Measurements from ENCODE around the gene TNNI3K. TPM values are rescaled to one million over a fixed set of nuclear protein-coding genes. Genes with fewer than 3 reads are reported as not detected.

Gene TNNI3K
- total RNA-seq, 2 donors from 2014 or later = 0.45 to 0.98 TPM

DNA sequence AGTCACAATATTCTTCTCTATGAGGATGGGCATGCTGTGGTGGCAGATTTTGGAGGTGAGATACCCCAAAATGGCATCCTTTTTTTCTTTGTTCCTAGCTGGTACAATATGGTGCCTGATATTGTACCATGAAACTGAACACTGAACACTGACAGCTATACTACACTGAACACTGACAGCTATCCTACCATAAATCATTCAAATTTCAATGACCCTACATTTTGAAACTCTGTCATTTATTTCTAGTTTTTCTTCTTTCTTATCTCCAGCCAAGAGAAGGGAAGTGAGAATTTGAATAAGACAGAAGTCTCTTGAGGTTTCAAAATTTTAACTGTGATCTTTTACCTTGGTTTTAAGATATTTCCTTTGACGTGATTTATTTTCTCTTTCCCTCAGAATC lies 200.9 kb downstream of the TNNI3K start:
- Mint-ChIP-seq H3K9me3 (peaks cover 0 to 2% of the 10 kb centered on the region in 2 donors), H3K36me3 (no peaks in the 10 kb centered on the region), H3K27ac (no peak overlapping the region)
- DNase-seq (ENCODE audit: low spot score in 2 of 2) (no peak), ATAC-seq (no peak)

DNA sequence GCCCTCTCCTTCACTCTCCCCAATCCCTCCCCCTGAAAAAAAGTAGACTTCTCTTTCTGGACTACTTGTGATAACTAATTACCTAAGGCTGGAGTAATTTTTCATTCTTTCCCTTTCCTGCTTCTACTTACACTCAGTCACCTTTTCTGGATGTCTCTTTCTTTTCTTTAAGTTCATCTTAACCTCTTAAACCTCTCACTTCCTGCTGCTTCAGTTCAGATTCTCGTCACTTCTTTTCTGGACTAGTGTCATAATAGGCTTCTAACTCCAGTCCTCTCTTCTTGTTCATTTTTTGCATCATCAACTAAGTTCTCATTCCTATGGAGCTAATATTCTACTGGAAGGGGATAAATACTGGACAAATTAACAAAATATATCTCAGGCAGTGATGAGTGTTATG lies 201.8 kb downstream of the TNNI3K start:
- ATAC-seq (no peak), DNase-seq (ENCODE audit: low spot score in 2 of 2) (no peak)
- no peak overlapping the region for H3K27ac Mint-ChIP-seq
- peaks cover 0 to 7% of the 10 kb centered on the region in 2 donors for H3K9me3 Mint-ChIP-seq
- H3K36me3 Mint-ChIP-seq = no peaks in the 10 kb centered on the region

DNA sequence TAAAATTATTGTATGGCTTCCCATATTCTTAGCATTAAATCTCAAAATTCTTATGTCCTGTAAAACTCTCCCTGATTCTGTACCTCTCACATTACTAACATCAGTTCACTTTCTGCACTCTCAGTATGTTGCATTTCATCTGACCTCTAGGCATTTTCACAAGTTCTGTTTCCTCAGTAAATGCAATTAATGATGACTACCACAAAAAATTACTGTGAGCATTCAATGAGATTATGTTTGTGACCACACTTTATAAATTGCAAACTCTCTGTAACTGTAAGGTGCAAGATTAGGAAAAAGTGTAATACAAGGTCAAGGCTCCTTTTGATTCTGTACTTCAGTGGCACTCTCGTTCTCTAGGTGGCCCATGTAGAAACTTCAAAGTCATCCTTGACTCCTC lies 216.8 kb downstream of the TNNI3K start:
- H3K9me3 Mint-ChIP-seq = peaks cover 0 to 3% of the 10 kb centered on the region in 2 donors
- no peaks in the 10 kb centered on the region for H3K36me3 Mint-ChIP-seq
- DNase-seq (ENCODE audit: low spot score in 2 of 2) (no peak), ATAC-seq (no peak)
- no peak overlapping the region for H3K27ac Mint-ChIP-seq

- no peak overlapping the region for H3K27ac Mint-ChIP-seq
- H3K36me3 Mint-ChIP-seq = no peaks in the 10 kb centered on the region
Measured at GRCh38 chr1:74453277-74453676, 218.1 kb downstream of the TNNI3K start.

DNA sequence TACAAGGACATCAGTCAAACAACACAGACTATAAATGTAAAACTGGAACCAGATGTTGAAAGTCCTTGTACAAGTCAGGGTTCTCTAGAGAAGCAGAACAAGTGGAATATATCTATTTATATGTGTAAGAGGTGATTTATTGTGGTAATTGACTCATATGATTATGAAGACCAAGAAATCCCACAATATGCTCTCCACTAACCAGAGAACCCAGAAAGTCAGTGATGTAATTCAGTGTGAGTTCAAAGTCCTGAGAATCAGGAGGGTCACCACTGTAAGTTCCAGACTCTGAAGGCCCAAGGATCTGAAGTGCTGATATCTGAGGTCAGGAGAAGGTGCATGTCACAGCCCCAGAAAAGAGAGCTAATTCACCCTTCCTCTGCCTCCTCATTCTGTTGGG lies 220.2 kb downstream of the TNNI3K start:
- H3K36me3 Mint-ChIP-seq = no peaks in the 10 kb centered on the region
- DNase-seq (ENCODE audit: low spot score in 2 of 2) (no peak), ATAC-seq (peak in 1 of 2 donors; percentile 24)
- H3K27ac Mint-ChIP-seq = no peak overlapping the region
- no peaks in the 10 kb centered on the region for H3K9me3 Mint-ChIP-seq

More at GRCh38 chr1:74453277-74453676, 218.1 kb downstream of the TNNI3K start:
- peaks cover 0 to 3% of the 10 kb centered on the region in 2 donors for H3K9me3 Mint-ChIP-seq
- ATAC-seq = no peak
- DNase-seq (ENCODE audit: low spot score in 2 of 2) = no peak

GRCh38 chr1:74457253-74457652 lies 222.1 kb downstream of the TNNI3K start:
- DNase-seq (ENCODE audit: low spot score in 2 of 2) = no peak
- H3K9me3 Mint-ChIP-seq = no peaks in the 10 kb centered on the region
- no peak overlapping the region for H3K27ac Mint-ChIP-seq
- no peaks in the 10 kb centered on the region for H3K36me3 Mint-ChIP-seq
- no peak for ATAC-seq

- ATAC-seq = peak in 1 of 2 donors; percentile 74
- Mint-ChIP-seq H3K27ac (no peak overlapping the region), H3K9me3 (no peaks in the 10 kb centered on the region), H3K36me3 (no peaks in the 10 kb centered on the region)
- no peak for DNase-seq (ENCODE audit: low spot score in 2 of 2)
Measured at GRCh38 chr1:74463333-74463988, 228.3 kb downstream of the TNNI3K start.

DNA sequence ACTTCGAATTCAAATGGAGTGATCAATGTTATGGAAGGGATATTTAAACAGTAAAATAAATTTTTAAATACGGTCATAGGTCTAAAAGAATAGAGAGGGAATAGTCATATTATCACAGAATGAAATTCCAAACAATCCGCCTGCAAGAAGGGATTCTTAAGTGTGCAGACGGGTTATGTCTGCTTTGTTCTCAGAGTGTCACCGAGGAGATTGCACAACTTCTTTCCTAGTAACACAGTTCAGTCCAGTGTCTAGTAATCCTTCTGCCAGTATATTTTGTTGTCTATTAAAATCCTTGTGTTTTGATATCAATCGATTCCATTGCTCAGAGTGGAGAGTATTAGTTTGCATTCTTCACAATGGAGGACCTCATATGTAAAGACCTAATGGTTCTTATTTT lies 228.8 kb downstream of the TNNI3K start:
- Mint-ChIP-seq H3K9me3 (no peaks in the 10 kb centered on the region), H3K27ac (no peak overlapping the region), H3K36me3 (no peaks in the 10 kb centered on the region)
- ATAC-seq (no peak), DNase-seq (ENCODE audit: low spot score in 2 of 2) (no peak)

GRCh38 chr1:74465193-74465681 lies 230.1 kb downstream of the TNNI3K start:
- no peaks in the 10 kb centered on the region for H3K9me3 Mint-ChIP-seq

DNA sequence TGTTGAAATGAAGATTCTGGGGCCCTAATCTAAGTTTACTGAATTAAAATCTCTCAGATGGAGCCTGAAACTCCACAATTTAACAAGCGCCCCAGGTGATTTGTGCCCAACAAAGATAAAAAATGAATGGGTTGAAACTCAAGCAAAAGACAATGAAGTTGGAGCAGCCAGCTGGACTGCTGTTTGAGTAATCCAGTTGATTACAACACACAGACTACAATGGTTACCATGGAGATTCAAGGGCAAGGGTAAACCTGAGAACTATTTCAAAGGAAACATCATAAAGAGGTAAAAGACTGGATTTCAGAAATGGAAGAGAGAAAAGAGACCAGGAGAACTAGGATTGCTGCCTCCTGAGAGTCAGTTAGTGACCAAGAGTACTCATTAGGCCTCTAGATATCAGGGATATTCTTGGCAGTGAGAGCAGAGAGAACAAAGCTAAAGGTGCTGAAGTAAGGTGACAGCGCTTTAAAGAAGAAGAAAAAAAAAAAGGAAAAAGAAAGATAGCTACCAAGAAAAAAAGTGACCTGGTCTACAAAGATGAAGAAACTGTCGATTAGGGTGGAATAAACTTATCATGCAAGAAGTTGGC lies 232.7 kb downstream of the TNNI3K start:
- Mint-ChIP-seq H3K36me3 (no peaks in the 10 kb centered on the region), H3K9me3 (no peaks in the 10 kb centered on the region), H3K27ac (no peak overlapping the region)

More at GRCh38 chr1:74465193-74465681, 230.1 kb downstream of the TNNI3K start:
- Mint-ChIP-seq H3K36me3 (no peaks in the 10 kb centered on the region), H3K27ac (no peak overlapping the region)
- ATAC-seq (no peak), DNase-seq (ENCODE audit: low spot score in 2 of 2) (no peak)

DNA sequence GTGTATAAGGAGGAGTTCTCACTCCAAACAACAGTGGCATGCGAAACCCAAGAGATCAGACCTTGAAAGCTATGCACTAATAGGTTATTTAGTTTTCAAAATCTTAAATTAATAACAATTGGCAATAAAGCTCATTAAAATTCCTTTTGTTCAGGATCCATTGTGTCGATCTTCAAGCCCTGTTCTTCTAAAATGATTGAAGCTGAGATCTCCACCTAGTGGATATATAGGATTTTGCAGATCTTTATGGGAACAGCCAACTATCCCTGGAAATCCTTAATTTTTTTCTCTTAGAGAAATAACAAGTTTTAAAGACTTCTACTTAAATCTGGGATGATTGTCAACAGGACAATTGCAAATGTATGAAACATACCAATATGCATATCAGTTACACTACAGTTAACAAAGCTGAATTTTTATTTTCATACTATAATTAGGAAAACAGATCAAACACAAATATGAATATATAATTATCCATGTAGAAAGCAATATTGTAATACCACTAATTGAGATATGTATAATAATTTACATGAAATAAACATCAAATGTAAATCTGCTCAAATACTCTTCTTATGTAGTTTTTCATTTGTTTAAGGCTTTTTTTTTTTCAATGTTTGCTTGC lies 233.9 kb downstream of the TNNI3K start:
- Mint-ChIP-seq H3K9me3 (no peaks in the 10 kb centered on the region), H3K27ac (no peak overlapping the region), H3K36me3 (no peaks in the 10 kb centered on the region)
- ATAC-seq (no peak), DNase-seq (ENCODE audit: low spot score in 2 of 2) (no peak)

More for the DNA sequence above, 232.7 kb downstream of the TNNI3K start:
- DNase-seq (ENCODE audit: low spot score in 2 of 2) = no peak
- ATAC-seq = no peak

DNA sequence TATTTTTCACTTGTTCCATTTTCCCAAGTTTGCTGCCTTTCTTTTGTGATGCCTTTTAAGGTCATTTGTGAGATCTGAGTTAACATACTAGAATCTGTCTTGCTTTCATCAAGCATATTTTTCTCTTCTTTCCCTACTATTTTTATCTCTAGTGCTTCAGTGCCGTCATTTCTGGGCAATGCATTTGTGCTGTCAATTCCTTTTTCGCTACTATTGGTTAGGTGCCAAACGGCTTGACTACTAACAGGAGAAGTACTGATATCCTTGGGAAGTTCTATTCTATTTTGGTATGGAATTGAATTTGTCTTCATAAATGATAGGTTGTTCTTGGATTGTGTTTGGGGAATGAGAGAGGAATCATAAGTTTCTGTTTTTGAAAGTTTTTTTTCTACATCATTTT lies 235.1 kb downstream of the TNNI3K start:
- DNase-seq (ENCODE audit: low spot score in 2 of 2) = no peak
- no peak for ATAC-seq
- H3K9me3 Mint-ChIP-seq = no peaks in the 10 kb centered on the region
- no peaks in the 10 kb centered on the region for H3K36me3 Mint-ChIP-seq
- no peak overlapping the region for H3K27ac Mint-ChIP-seq

- H3K27ac Mint-ChIP-seq = no peak overlapping the region
- H3K36me3 Mint-ChIP-seq = no peaks in the 10 kb centered on the region
- no peak for DNase-seq (ENCODE audit: low spot score in 2 of 2)
- H3K9me3 Mint-ChIP-seq = no peaks in the 10 kb centered on the region
- no peak for ATAC-seq
Measured at GRCh38 chr1:74470936-74471335, 235.7 kb downstream of the TNNI3K start.

- Mint-ChIP-seq H3K27ac (no peak overlapping the region), H3K9me3 (no peaks in the 10 kb centered on the region), H3K36me3 (no peaks in the 10 kb centered on the region)
- ATAC-seq (no peak), DNase-seq (ENCODE audit: low spot score in 2 of 2) (no peak)
Measured at GRCh38 chr1:74471470-74471869, 236.3 kb downstream of the TNNI3K start.

DNA sequence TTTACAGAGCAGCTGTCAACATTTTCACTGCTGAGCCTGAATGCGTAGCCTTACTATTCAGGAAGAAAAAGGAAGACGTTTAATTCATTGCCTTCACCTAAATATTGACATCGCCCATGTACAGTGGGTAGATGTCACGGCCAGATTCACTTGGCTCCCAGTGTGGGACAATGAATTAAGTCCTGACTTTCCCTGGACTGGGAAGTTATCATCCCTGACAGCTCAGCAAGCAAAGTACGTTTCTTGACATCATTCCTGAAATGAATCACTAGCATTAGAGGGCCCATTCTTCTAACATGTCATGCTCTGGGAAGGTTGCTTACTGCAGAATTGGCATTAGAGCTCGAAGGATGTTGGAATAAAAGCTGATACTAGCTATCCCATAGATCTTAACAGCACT lies 239.4 kb downstream of the TNNI3K start:
- H3K36me3 Mint-ChIP-seq = no peaks in the 10 kb centered on the region
- H3K27ac Mint-ChIP-seq = no peak overlapping the region
- no peak for DNase-seq (ENCODE audit: low spot score in 2 of 2)
- no peaks in the 10 kb centered on the region for H3K9me3 Mint-ChIP-seq
- ATAC-seq = no peak

DNA sequence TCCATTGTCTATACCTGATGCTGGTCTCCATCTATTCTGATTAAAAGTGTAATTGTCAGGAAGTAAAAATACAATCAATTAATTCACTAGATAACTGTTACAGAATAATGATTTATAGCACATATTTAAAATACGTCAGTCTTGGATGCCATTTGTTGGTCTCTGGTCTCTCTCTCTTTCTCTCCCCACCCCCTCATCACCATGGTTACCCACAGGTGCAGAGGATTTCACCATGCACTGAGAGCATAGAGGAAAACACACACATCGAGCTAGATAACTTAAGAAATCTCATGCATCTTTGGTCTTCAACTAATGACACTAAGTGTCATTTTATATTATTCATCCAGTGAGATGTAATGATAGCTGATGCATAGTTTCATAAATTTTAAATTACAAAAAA lies 243.8 kb downstream of the TNNI3K start:
- Mint-ChIP-seq H3K9me3 (no peaks in the 10 kb centered on the region), H3K36me3 (no peaks in the 10 kb centered on the region), H3K27ac (no peak overlapping the region)
- DNase-seq (ENCODE audit: low spot score in 2 of 2) (no peak), ATAC-seq (no peak)

DNA sequence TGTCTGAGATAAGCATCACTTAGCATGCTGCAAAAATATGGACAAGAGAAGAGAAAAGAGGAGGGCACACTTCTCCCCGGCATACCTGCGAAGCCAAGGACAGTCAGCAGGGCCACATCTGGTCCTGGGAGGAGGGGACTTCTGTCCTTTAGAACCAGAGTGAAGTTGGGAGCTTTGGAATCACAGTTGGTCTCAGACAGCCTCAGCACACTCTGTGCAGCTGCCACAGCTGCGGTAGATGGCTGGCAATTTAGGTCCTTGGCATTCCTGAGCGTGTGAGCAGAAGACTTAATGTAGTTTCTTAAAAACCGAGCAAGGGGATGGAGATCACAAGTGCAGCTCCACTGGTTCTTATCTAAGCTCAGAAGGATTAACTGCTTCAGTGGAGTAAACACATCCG lies 244.9 kb downstream of the TNNI3K start:
- no peaks in the 10 kb centered on the region for H3K9me3 Mint-ChIP-seq
- no peak for DNase-seq (ENCODE audit: low spot score in 2 of 2)
- ATAC-seq = no peak
- no peak overlapping the region for H3K27ac Mint-ChIP-seq
- H3K36me3 Mint-ChIP-seq = no peaks in the 10 kb centered on the region

GRCh38 chr1:74481607-74482006 lies 246.4 kb downstream of the TNNI3K start:
- no peaks in the 10 kb centered on the region for H3K36me3 Mint-ChIP-seq
- ATAC-seq = no peak
- no peak for DNase-seq (ENCODE audit: low spot score in 2 of 2)
- no peaks in the 10 kb centered on the region for H3K9me3 Mint-ChIP-seq
- no peak overlapping the region for H3K27ac Mint-ChIP-seq
